Suppressor macrophage treated with lipopolysaccharide for 4 hours (primary cell): ENCODE data around the gene COX4I2.
"Not testable (repeated sequence)": the region's sequence is repeated elsewhere in the genome, so short reads cannot be mapped to it uniquely, and the experiment has no call there.

Source experiments
- DNase-seq: peaks from one replicate; pipeline ENCODE4 v3.0.0-alpha.2; 2020

Gene COX4I2

GRCh38 chr20:31661625-31662371 lies 24.1 kb downstream of the COX4I2 start:
- DNase-seq: peak; percentile 83

- no peak for DNase-seq
These were observed 24.7 kb downstream of the COX4I2 start for GRCh38 chr20:31662372-31662854.

GRCh38 chr20:31663524-31663837 lies 25.8 kb downstream of the COX4I2 start:
- DNase-seq: no peak

- DNase-seq: no peak
These were observed 26.4 kb downstream of the COX4I2 start for GRCh38 chr20:31663838-31664695.

GRCh38 chr20:31664696-31665354 lies 27.1 kb downstream of the COX4I2 start:
- no peak for DNase-seq

GRCh38 chr20:31665753-31666152 lies 28.0 kb downstream of the COX4I2 start:
- DNase-seq: no peak

GRCh38 chr20:31666258-31667042 lies 28.7 kb downstream of the COX4I2 start:
- peak; percentile 74 for DNase-seq

- DNase-seq: peak; percentile 68
These were observed 29.9 kb downstream of the COX4I2 start for GRCh38 chr20:31667315-31668285.

- not testable (repeated sequence) for DNase-seq
These were observed 31.2 kb downstream of the COX4I2 start for GRCh38 chr20:31668944-31669343.

- no peak for DNase-seq
These were observed 32.2 kb downstream of the COX4I2 start for GRCh38 chr20:31669876-31670275.

- DNase-seq: no peak
These were observed 32.9 kb downstream of the COX4I2 start for GRCh38 chr20:31670371-31671228.

GRCh38 chr20:31671324-31671723 lies 33.6 kb downstream of the COX4I2 start:
- no peak for DNase-seq

- DNase-seq: no peak
These were observed 35.7 kb downstream of the COX4I2 start for GRCh38 chr20:31673435-31673834.

GRCh38 chr20:31673943-31674463 lies 36.3 kb downstream of the COX4I2 start:
- DNase-seq: no peak

- peak; percentile 95 for DNase-seq
These were observed 37.4 kb downstream of the COX4I2 start for GRCh38 chr20:31674895-31675827.

GRCh38 chr20:31675828-31676608 lies 38.3 kb downstream of the COX4I2 start:
- no peak for DNase-seq

GRCh38 chr20:31676609-31676989 lies 38.9 kb downstream of the COX4I2 start:
- DNase-seq: no peak

- no peak for DNase-seq
These were observed 40.0 kb downstream of the COX4I2 start for GRCh38 chr20:31677553-31678260.
